GM12865 (cell line): ENCODE measurements around the gene IP6K1.

Experiments
- DNase-seq: peaks from one replicate; pipeline ENCODE4 v3.0.0; 2010; ENCODE audit warnings: low read depth
- H3K4me3 ChIP-seq: 2 replicates; pipeline ENCODE4 v1.5.1; 2011; ENCODE audit warnings: mild to moderate bottlenecking, low read depth, low read length, control low read depth
- CTCF ChIP-seq: IDR thresholded peaks from 2 replicates; pipeline ENCODE4 v1.5.1; 2011; ENCODE audit warnings: low read length, control low read depth, low read depth, inconsistent platforms; ENCODE audit not compliant: insufficient read depth; ENCODE audit errors: missing control alignments

The IP6K1 gene

GRCh38 chr3:49802719-49803464 lies 16.6 kb upstream of the IP6K1 start, which contains the start of gene INKA1:
INKA1 (plus strand) TSS chr3:49803261; CDS start chr3:49803393, 132 bp downstream.
- peak within 1 kb of the TSS; percentile 89 for H3K4me3 ChIP-seq

GRCh38 chr3:49801160-49801559 lies 14.8 kb upstream of the IP6K1 start:
- TF ChIP-seq CTCF, result no peak
- no peak for DNase-seq
- no peak overlapping the region for H3K4me3 ChIP-seq

More at GRCh38 chr3:49802719-49803464, 16.6 kb upstream of the IP6K1 start, which contains the start of gene INKA1:
- TF ChIP-seq CTCF, result peak; percentile 93
- peak; percentile 92 for DNase-seq

GRCh38 chr3:49799761-49800160 lies 13.4 kb upstream of the IP6K1 start, which contains the start of gene CDHR4:
CDHR4 (minus strand) TSS chr3:49799873; CDS start chr3:49799812, 61 bp downstream.
- no peak for DNase-seq
- no peak for TF ChIP-seq CTCF
- no peak within 1 kb of the TSS for H3K4me3 ChIP-seq

- no peak for DNase-seq
- H3K4me3 ChIP-seq, result no peak overlapping the region
- no peak for TF ChIP-seq CTCF
These were observed 12.8 kb upstream of the IP6K1 start for GRCh38 chr3:49799105-49799504.

GRCh38 chr3:49794926-49795905 lies 8.9 kb upstream of the IP6K1 start:
- no peak for DNase-seq

More at GRCh38 chr3:49794926-49795905, 8.9 kb upstream of the IP6K1 start:
- no peak for TF ChIP-seq CTCF
- H3K4me3 ChIP-seq, result no peak overlapping the region
